ENCODE results near the gene TSFM.

Gene TSFM

DNA sequence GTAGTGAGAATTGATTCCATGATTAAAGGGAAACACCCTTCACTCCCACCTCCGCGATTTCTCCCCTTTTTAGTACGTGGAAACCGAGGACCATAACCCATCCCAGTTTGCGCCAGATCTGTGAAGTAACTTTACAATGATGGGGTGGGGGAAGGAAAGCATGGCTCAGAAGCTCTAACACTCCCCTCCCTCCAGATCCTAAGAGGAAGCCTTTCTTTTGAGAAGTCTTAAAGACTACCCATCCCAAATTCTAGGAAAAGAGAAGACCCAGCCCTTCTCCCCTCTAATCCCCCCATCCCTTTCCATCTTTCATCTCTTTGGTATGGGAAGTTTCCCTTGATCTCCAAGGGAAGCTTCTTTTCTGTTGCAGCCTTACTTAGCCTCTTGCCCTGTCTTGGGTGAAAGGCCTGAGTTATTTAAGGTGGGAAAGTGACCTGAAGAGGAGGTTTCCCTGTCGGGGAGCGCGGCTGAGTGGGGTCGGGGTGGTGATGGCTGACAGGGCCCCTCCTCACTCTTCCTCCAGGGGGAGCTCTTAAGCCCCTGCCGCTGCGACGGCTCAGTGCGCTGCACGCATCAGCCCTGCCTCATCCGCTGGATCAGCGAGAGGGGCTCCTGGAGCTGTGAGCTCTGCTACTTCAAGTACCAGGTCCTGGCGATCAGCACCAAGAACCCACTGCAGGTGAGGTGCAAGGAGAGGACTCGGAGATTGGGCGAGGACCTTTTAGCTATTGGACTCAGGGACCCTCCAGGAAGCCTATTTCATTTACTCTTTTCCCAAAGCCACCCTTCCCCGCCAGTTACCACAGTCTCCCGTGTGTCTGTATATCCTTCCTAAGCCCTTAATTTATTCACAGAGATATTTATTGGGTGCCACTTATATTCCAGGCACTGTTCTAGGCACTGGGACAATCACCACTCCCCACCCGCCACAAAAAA is 25.9 kb upstream of the TSFM start:
- Histone ChIP-seq H2AFZ (ENCODE audit: low read depth, low read length, severe bottlenecking) (peak overlapping the region; percentile 47), H3K9ac (ENCODE audit: low read length) (peak overlapping the region; percentile 77), H3K36me3 (ENCODE audit: low read length) (no peaks in the 10 kb centered on the region), H3K4me2 (ENCODE audit: low read depth, low read length, poor library complexity, severe bottlenecking) (peak overlapping the region; percentile 92), H4K20me1 (ENCODE audit: low read depth, low read length) (peaks cover 8% of the 10 kb centered on the region), H3K27me3 (ENCODE audit: low read length) (no peaks in the 10 kb centered on the region), H3K27ac (ENCODE audit: low read depth, low read length) (peak overlapping the region; percentile 72), H3F3A (ENCODE audit: insufficient read depth) (peaks cover 25% of the 10 kb centered on the region), H3K79me2 (ENCODE audit: insufficient read depth, low read length) (peaks cover 4% of the 10 kb centered on the region), H3K9me3 (ENCODE audit: insufficient read depth, low read length) (no peaks in the 10 kb centered on the region), H3K4me3 (ENCODE audit: insufficient read depth, low read length, poor library complexity, severe bottlenecking) (peak overlapping the region; percentile 60), H3K9me2 (replicated peaks; ENCODE audit: insufficient read depth, low read length) (no peaks in the 10 kb centered on the region)
- TF ChIP-seq, protein P1, sequence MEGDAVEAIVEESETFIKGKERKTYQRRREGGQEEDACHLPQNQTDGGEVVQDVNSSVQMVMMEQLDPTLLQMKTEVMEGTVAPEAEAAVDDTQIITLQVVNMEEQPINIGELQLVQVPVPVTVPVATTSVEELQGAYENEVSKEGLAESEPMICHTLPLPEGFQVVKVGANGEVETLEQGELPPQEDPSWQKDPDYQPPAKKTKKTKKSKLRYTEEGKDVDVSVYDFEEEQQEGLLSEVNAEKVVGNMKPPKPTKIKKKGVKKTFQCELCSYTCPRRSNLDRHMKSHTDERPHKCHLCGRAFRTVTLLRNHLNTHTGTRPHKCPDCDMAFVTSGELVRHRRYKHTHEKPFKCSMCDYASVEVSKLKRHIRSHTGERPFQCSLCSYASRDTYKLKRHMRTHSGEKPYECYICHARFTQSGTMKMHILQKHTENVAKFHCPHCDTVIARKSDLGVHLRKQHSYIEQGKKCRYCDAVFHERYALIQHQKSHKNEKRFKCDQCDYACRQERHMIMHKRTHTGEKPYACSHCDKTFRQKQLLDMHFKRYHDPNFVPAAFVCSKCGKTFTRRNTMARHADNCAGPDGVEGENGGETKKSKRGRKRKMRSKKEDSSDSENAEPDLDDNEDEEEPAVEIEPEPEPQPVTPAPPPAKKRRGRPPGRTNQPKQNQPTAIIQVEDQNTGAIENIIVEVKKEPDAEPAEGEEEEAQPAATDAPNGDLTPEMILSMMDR (IDR thresholded peaks at IDR 0.05; ENCODE audit: insufficient read depth, low read length, poor library complexity, severe bottlenecking), result peak; percentile 83
- no peak for TF ChIP-seq EZH2phosphoT487 (conservative IDR thresholded peaks at IDR 0.05; ENCODE audit: low read length)

DNA sequence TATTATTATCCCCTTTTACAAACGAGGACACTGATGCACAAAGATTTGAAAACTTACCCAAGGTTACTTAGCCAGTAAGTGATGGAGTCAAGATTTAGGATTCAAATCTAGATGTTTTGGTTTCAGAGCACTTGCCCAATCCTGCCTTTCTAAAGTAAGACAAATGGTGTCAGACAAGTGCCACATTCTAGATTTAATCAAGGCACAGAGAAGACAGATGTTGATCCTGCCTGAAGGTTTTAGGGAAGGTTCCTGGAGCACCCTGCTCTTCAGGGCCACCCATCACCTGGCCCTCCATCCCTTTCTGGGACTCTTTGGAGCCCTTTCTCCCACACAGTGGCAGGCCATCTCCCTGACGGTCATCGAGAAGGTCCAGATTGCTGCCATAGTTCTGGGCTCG is 24.8 kb upstream of the TSFM start:
- Histone ChIP-seq H3K27ac (ENCODE audit: low read depth, low read length) (no peak overlapping the region), H4K20me1 (ENCODE audit: low read depth, low read length) (peaks cover 8% of the 10 kb centered on the region), H3K9ac (ENCODE audit: low read length) (no peak overlapping the region), H3K36me3 (ENCODE audit: low read length) (no peaks in the 10 kb centered on the region), H3K27me3 (ENCODE audit: low read length) (no peaks in the 10 kb centered on the region), H3K4me2 (ENCODE audit: low read depth, low read length, poor library complexity, severe bottlenecking) (no peak overlapping the region), H3K9me3 (ENCODE audit: insufficient read depth, low read length) (no peaks in the 10 kb centered on the region), H3K4me3 (ENCODE audit: insufficient read depth, low read length, poor library complexity, severe bottlenecking) (no peak overlapping the region), H3F3A (ENCODE audit: insufficient read depth) (peaks cover 25% of the 10 kb centered on the region), H3K9me2 (replicated peaks; ENCODE audit: insufficient read depth, low read length) (no peaks in the 10 kb centered on the region), H3K79me2 (ENCODE audit: insufficient read depth, low read length) (no peaks in the 10 kb centered on the region), H2AFZ (ENCODE audit: low read depth, low read length, severe bottlenecking) (no peak overlapping the region)
- TF ChIP-seq EZH2phosphoT487 (conservative IDR thresholded peaks at IDR 0.05; ENCODE audit: low read length), result no peak
- TF ChIP-seq, protein P1 (IDR thresholded peaks at IDR 0.05; ENCODE audit: insufficient read depth, low read length, poor library complexity, severe bottlenecking), result no peak

DNA sequence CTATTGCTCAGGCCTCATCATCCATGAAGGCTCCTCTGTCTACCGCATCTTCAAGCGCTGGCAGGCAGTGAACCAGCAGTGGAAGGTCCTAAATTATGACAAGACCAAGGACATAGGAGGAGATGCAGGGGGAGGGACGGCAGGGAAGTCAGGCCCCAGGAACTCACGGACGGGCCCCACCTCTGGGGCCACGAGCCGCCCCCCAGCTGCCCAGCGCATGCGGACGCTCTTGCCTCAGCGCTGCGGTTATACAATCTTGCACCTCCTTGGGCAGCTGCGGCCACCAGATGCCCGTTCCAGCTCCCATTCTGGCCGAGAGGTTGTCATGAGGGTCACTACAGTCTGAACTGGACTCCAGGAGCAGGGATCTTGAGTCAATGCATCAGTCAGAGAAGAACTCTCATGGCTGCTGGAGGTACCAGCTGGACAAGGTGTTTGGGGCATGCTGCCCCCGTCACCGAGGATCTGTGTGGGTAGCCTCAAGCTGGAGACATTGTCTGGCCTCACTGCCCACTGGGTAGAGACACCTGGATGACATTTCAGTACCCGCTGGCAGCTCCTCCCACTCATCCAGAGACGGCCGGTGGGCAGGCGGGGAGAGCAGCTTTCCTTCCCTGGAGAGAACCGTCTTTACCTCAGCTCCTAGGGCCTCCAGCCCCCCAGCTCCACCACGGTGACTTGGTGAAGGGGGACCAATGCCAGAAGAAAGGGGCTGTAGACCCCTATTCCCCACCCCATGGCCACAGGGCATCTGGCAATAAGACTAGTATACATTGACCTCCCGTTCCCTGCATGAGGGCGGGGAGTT is 23.8 kb upstream of the TSFM start:
- TF ChIP-seq, protein P1 (IDR thresholded peaks at IDR 0.05; ENCODE audit: insufficient read depth, low read length, poor library complexity, severe bottlenecking), result no peak
- no peak for TF ChIP-seq EZH2phosphoT487 (conservative IDR thresholded peaks at IDR 0.05; ENCODE audit: low read length)
- peaks cover 8% of the 10 kb centered on the region for H4K20me1 ChIP-seq (ENCODE audit: low read depth, low read length)
- no peaks in the 10 kb centered on the region for H3K9me2 ChIP-seq (replicated peaks; ENCODE audit: insufficient read depth, low read length)
- H3K4me2 ChIP-seq (ENCODE audit: low read depth, low read length, poor library complexity, severe bottlenecking), result no peak overlapping the region
- H2AFZ ChIP-seq (ENCODE audit: low read depth, low read length, severe bottlenecking), result no peak overlapping the region
- H3K27ac ChIP-seq (ENCODE audit: low read depth, low read length), result no peak overlapping the region
- no peak overlapping the region for H3K9ac ChIP-seq (ENCODE audit: low read length)
- H3K9me3 ChIP-seq (ENCODE audit: insufficient read depth, low read length), result no peaks in the 10 kb centered on the region
- peaks cover 19% of the 10 kb centered on the region for H3F3A ChIP-seq (ENCODE audit: insufficient read depth)
- H3K79me2 ChIP-seq (ENCODE audit: insufficient read depth, low read length), result no peaks in the 10 kb centered on the region
- H3K27me3 ChIP-seq (ENCODE audit: low read length), result no peaks in the 10 kb centered on the region
- no peak overlapping the region for H3K4me3 ChIP-seq (ENCODE audit: insufficient read depth, low read length, poor library complexity, severe bottlenecking)
- no peaks in the 10 kb centered on the region for H3K36me3 ChIP-seq (ENCODE audit: low read length)
